GM19035 (cell line): ENCODE results near the gene RABGGTA.
"Not testable (repeated sequence)": the region's sequence is repeated elsewhere in the genome, so short reads cannot be mapped to it uniquely, and the experiment has no call there.

ENCODE experiments used
- ATAC-seq: cut with Tn5 transposase; IDR thresholded peaks from one replicate; pipeline ENCODE4 v1.9.1; 2021; ENCODE audit not compliant: unreplicated experiment

Gene RABGGTA

GRCh38 chr14:24261256-24261968 is 10.0 kb downstream of the RABGGTA start:
- ATAC-seq = no peak

GRCh38 chr14:24260780-24261157 is 10.6 kb downstream of the RABGGTA start:
- ATAC-seq = no peak

DNA sequence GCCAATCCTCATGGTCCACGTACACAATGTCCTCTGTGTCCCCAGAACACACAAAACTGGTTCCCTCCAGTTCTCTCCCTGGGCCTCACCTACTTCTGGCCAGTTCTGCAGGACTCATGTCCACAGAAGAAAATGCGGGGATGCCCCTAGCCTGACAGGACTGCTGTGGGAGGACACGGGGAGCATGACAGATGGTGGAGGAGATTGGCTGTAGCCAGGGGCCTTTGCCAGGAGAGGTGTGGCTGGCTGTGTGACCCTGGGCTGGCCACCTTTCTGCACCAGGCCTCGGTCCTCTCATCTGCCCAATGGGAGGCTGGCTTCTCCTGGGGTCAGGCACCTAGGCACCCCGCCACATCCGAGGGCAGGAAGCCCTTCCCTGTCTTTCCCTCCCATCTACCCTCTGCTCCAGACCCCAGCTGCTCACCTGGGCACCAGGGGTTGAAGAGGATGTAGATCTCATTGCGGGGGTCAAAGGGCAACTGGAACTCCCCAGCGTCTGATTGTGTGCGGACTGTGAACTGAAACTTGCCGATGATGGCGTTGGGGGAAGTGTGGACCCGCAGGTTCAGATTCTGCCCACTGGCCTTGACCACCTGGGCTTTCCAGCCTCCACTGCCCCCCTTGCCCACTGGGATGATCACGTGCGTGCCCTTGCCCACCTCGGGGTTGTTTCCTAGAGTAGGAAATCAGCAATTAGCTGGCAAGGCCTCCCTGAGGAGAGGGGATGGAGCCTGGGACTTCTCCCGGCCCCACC is 11.2 kb downstream of the RABGGTA start:
- no peak for ATAC-seq

GRCh38 chr14:24259282-24260025 is 11.9 kb downstream of the RABGGTA start:
- ATAC-seq = no peak

DNA sequence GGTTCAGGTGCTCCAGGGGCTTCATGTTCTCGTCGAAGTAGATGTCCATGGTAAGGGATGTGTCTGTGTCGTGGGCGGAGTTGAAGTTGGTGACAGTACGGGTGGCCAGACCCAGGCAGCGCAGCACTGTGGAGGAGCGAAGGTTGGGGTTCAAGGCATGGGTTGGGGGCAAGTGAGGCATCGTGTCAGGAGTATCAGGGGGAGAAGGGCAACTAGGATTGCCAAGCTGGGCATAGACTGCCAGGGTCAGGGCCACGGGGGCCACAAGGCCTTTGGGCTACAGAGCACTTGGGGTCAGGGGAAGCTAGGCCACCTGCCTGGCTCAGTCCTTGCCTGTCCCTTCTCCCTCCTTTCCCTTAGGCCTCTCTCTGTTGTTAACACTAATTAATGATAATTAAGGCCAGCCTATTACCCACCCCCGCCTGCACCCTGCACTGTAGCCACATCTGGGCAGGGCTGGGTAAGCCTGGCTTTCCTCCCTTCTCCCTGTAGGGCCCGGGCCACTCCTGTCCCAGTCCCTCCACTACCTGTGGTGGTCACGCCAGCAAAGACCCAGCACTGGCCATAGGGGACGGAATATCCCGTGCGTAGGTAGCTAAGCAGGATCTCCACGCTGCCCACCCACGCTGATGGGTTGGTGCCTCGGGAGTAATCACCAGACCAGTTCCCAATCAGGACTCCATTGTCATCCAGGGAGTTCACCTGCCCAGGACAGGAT is 12.7 kb downstream of the RABGGTA start:
- no peak for ATAC-seq

DNA sequence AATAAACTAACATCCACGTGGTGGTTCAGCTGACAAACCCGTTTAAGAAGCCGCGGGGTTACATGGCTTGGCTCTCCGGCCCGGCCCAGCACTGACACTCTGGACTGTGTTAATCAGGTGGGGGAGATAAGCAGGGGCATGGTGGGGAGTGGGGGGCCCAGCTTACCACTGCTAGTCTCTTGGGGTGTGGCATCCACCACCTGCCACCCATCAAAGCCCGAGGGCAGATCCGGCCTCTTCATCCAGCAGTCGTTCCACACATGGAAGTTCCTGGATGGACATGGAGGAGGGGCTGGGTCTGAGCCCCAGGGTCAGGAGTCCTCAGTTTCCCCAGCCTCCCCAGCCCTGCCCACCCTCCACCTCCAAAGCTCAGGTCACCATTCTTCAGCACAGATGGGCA is 13.3 kb downstream of the RABGGTA start:
- ATAC-seq = no peak

DNA sequence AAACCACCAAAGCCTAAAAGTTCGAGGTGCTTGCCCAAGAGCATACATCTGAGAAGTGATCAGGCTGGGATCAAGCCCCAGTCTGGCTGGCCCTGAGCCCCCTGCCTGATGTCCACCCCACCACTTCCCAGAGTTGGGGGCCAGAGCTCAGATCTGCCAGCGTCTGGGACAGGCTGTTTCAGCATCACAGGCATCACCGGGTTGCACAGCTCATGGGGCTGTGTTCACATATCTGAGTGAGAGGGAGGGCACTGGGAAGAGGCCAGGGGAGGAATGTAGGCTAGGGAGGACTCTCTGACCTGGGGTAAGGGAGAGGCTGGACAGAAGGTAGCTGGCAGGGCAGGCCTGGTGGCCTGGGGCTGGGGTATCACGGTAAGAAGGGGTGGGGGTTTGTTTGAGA is 14.4 kb downstream of the RABGGTA start:
- ATAC-seq = no peak

DNA sequence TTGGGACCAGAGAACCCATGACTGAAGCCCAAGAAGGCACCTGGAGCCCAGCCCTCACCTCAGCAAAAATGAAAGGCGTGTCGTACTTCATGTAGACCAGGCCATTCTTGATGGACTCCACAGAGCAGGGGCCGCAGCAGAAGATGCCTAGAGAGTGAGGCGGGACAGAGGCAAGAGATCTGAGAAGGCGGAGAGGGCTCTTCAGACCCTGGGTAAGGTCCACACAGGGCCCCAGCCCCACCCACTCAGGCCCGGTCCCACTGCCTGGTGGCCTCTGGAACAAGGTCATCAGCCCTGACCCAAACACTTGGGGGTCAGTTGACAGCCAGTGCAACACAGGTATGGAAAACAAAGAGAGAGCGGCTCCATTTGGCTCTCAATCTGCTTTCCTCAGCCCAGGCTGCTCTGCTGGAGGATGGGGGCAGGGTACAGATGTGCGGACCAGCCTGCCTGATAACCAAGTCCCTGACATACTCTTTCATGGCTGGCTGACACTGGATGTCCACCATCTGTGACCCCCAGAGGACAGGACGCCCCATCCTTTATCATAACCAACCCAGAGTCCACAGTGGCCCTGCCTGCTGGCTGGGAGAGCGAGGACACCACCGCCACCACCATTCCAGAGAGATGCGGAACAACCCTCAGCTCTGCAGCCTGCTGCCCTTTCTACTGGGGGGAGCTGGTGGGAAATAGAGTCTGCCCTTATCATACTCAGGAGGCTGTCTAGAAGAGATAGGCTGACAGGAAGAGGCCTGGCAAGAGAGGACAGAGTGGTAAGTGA is 15.3 kb downstream of the RABGGTA start:
- no peak for ATAC-seq

DNA sequence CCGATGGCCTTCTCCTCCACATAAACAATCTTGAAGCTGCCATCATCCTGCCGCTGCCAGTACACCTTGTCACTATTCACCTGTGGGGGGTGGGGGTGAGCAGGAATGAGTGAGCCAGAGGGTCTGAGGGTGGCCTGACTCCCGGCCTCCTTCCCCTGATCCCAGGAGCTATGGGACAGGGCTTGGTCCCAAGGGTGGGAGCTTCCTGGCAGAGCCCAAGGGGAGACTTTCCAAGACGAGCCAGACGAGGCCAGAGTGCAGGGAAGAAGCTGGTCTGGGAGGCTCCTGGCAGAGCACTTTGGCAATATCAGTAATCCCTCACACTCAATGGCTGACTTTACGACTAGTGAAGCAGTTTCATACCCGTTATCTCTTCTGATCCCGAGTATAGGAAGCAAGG is 16.0 kb downstream of the RABGGTA start:
- no peak for ATAC-seq

DNA sequence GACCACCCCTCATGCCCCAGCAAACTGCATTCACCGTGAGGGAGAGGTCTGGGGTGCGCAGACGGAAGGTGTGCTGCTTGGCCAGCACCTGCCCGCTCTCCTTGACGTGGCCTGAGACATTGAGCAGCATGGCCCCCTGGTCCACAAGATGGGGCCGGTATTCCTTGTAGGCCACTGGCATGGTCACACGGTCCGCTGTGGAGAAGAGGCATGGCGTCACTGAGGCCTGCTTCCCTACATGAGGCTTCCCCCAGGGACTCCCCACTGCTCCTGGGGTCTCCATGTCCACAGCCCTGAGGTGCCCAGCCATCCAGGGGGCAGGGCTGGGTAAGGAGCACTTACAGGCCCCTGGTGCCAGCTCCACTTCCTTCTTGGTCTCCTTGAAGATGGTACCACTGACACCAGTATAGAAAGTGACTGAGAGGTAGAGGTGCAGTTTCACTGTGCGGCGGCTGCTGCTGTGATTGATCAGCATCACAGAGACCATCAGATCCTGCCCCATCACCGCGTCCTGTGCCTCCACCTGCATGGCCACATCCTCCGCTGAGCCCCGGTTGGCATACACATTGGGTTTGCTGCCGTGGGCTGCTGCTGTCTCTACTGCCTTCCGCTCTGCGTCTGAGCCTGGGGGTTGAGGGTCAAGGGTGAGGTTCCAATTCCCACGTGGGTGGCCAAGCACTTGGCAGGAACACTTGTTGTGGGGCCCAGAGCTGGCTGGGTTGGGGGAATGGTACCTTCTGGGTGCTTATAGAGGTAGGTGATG is 16.6 kb downstream of the RABGGTA start:
- ATAC-seq = no peak

- no peak for ATAC-seq
Measured at GRCh38 chr14:24253936-24254335, 17.5 kb downstream of the RABGGTA start.

GRCh38 chr14:24252289-24253124 is 18.9 kb downstream of the RABGGTA start:
- no peak for ATAC-seq

- ATAC-seq = no peak
Measured at GRCh38 chr14:24251880-24252288, 19.5 kb downstream of the RABGGTA start.

DNA sequence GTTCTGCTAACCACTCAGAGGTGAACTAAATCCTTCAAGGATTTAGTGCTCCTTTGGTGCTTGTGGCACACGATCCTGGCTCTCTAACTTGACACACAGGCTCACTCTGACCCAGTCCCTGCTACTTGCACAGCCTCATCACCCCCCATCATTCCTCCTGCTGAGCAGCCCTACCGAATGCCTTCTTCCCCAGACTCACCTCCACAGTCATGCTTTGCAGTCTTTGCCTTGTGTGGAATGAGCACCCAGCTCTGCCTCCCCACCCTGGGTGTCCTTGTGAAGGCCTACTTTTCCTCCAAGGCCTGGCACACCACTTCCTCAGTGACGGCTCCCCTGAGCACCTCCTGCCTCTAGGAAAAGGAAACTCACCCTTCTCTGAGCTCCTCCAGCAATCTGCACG is 21.0 kb downstream of the RABGGTA start:
- no peak for ATAC-seq

GRCh38 chr14:24249230-24250021 is 22.0 kb downstream of the RABGGTA start:
- ATAC-seq = no peak

DNA sequence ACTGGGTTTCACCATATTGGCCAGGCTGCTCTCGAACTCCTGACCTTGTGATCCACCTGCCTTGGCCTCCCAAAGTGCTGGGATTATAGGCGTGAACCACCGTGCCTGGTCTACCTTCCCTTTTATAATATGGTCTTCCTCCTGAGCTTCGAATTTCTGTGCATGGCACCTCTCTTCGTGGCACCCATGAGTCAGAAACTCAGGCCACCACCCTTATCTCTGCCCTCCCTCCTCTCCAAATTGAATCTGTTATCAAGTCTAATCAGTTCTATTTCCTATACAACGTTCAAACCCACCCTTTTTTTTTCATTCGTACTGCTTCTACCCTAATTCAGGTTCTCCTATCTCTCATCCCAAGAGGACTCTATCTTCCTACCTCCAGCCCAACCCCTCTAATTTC is 24.0 kb downstream of the RABGGTA start:
- ATAC-seq = no peak

- no peak for ATAC-seq
Measured at GRCh38 chr14:24246765-24247212, 24.6 kb downstream of the RABGGTA start.

GRCh38 chr14:24245350-24245749 is 26.0 kb downstream of the RABGGTA start:
- ATAC-seq = not testable (repeated sequence)
